ENCODE measurements around the gene KRT79. TPM values are rescaled to one million over a fixed set of nuclear protein-coding genes. Genes with fewer than 3 reads are reported as not detected.

KRT79 gene
- total and polyA plus RNA-seq, 9 of the 15 experiments (the other 6 are each of a cell fraction or from before 2014, with no cell fraction given) = 0.03 to 2.3 (median 0.23) TPM; not detected in 2

- BruUV-seq (replicated peaks) = no TSS peak
- no peak overlapping the region for H2AFZ ChIP-seq (ENCODE audit: low read depth, low read length)
- H3K9me3 ChIP-seq (replicated peaks; ENCODE audit: control insufficient read depth, insufficient read depth, low read depth, low read length) = no peaks in the 10 kb centered on the region
- H3K4me2 ChIP-seq (ENCODE audit: insufficient read depth, low read length) = no peak overlapping the region
- no peak overlapping the region for H3K4me3 ChIP-seq
- FAIRE-seq (no peak), ATAC-seq (no peak), DNase-seq (ENCODE audit: extremely low read depth in 1 of 4, low spot score in 3 of 4) (no peak)
- no peak overlapping the region for H3K9ac ChIP-seq (ENCODE audit: insufficient read depth in 1 of 2, low read depth in 2 of 2, low read length in 2 of 2)
- POLR2A ChIA-PET = interaction anchor here (1.1 kb wide), 1 partner anchor 189 kb away, joined by 4 read pairs; no protein-coding TSS in a partner anchor
- peaks cover 23 to 50% of the 10 kb centered on the region in 2 experiments for H3K27me3 ChIP-seq (ENCODE audit: control insufficient read depth in 2 of 2, insufficient read depth in 2 of 2, low read length in 2 of 2)
- H4K20me1 ChIP-seq (replicated peaks; ENCODE audit: control insufficient read depth, insufficient read depth, low read length) = 0 out of 2 replicates have a peak, but pooled peaks cover 13% of the 10 kb centered on the region
- intact Hi-C loops (cut with micrococcal nuclease) = no loop called here
- WGBS (ENCODE audit: insufficient coverage, low coverage, missing lambda C conversion rate) = 19% methylated on average over 16 of the region's 20 CpGs
- CTCF ChIA-PET (ENCODE audit: low intra/inter-chr PET ratio) = no interaction called here
- TF ChIP-seq POU5F1 (IDR thresholded peaks at IDR 0.05; ENCODE audit: borderline replicate concordance, low read depth, low read length, partially characterized antibody) (no peak), SPI1 (IDR thresholded peaks at IDR 0.05; ENCODE audit: borderline replicate concordance, low read depth, low read length) (0 out of 2 replicates have a peak, but pooled peaks have one; percentile 8)
- peaks cover 13% of the 10 kb centered on the region in 2 experiments; a peak in 3 of 5 replicates for H3K4me1 ChIP-seq (replicated peaks in 1 of 2; ENCODE audit: control insufficient read depth in 2 of 2, insufficient read depth in 2 of 2, low read length in 2 of 2)
- in situ Hi-C loops (cut with MboI) = no loop called here
- no peaks in the 10 kb centered on the region for H3K36me3 ChIP-seq (ENCODE audit: control insufficient read depth, insufficient read depth, low read length)
- no peaks in the 10 kb centered on the region for H3K9me1 ChIP-seq (ENCODE audit: control insufficient read depth, insufficient read depth, low read length)
- no peak overlapping the region for H3K27ac ChIP-seq (ENCODE audit: extremely low read depth, low read depth, low read length)
- no peaks in the 10 kb centered on the region for H3K79me2 ChIP-seq (ENCODE audit: control insufficient read depth, insufficient read depth, low read length)
Measured at GRCh38 chr12:52832985-52833905, 866 bp downstream of the KRT79 start.

GRCh38 chr12:52832451-52832850 is 1.7 kb downstream of the KRT79 start:
- Histone ChIP-seq H4K20me1 (replicated peaks; ENCODE audit: control insufficient read depth, insufficient read depth, low read length) (0 out of 2 replicates have a peak, but pooled peaks cover 13% of the 10 kb centered on the region), H3K4me1 (replicated peaks in 1 of 2; ENCODE audit: control insufficient read depth in 2 of 2, insufficient read depth in 2 of 2, low read length in 2 of 2) (peaks cover 13% of the 10 kb centered on the region in 2 experiments; a peak in 3 of 5 replicates), H3K27me3 (ENCODE audit: control insufficient read depth in 2 of 2, insufficient read depth in 2 of 2, low read length in 2 of 2) (peaks cover 24 to 48% of the 10 kb centered on the region in 2 experiments), H3K4me3 (no peak overlapping the region), H3K36me3 (ENCODE audit: control insufficient read depth, insufficient read depth, low read length) (no peaks in the 10 kb centered on the region), H3K9me1 (ENCODE audit: control insufficient read depth, insufficient read depth, low read length) (no peaks in the 10 kb centered on the region), H2AFZ (ENCODE audit: low read depth, low read length) (no peak overlapping the region), H3K9me3 (replicated peaks; ENCODE audit: control insufficient read depth, insufficient read depth, low read depth, low read length) (no peaks in the 10 kb centered on the region), H3K27ac (ENCODE audit: extremely low read depth, low read depth, low read length) (no peak overlapping the region), H3K4me2 (ENCODE audit: insufficient read depth, low read length) (no peak overlapping the region), H3K9ac (ENCODE audit: insufficient read depth in 1 of 2, low read depth in 2 of 2, low read length in 2 of 2) (no peak overlapping the region), H3K79me2 (ENCODE audit: control insufficient read depth, insufficient read depth, low read length) (no peaks in the 10 kb centered on the region)
- DNase-seq (ENCODE audit: extremely low read depth in 1 of 4, low spot score in 3 of 4) = no peak
- no peak for TF ChIP-seq SAFB2 (IDR thresholded peaks at IDR 0.05; ENCODE audit: borderline replicate concordance, low read depth, low read length, severe bottlenecking)
- no peak for TF ChIP-seq CCNT2 (IDR thresholded peaks at IDR 0.05; ENCODE audit: borderline replicate concordance, extremely low read depth, insufficient read length, low read depth, low read length)
- 0 out of 4 replicates have a peak, but pooled peaks of 1 of the 2 experiments have one; percentile 12 for TF ChIP-seq KDM1A (IDR thresholded peaks at IDR 0.05)
- no peak for TF ChIP-seq RCOR1 (IDR thresholded peaks at IDR 0.05; ENCODE audit: borderline replicate concordance in 1 of 2, low read depth in 2 of 2, low read length in 2 of 2)
- no peak for TF ChIP-seq TCF7 (IDR thresholded peaks at IDR 0.05; ENCODE audit: borderline replicate concordance)
- no peak for TF ChIP-seq RBM22 (IDR thresholded peaks at IDR 0.05; ENCODE audit: low read depth, low read length, poor library complexity, severe bottlenecking)
- intact Hi-C loops (cut with micrococcal nuclease) (no loop called here), in situ Hi-C loops (cut with MboI) (no loop called here)
- no TSS peak for BruUV-seq (replicated peaks)
- CTCF ChIA-PET (ENCODE audit: low intra/inter-chr PET ratio) = no interaction called here
- ATAC-seq = no peak
- POLR2A ChIA-PET = interaction anchor here (1.1 to 1.3 kb wide), 2 partner anchors 9 to 188 kb away, joined by 3 to 4 read pairs; no protein-coding TSS in a partner anchor
- 0% methylated on average over 3 of the region's 3 CpGs for WGBS (ENCODE audit: insufficient coverage, low coverage, missing lambda C conversion rate)
- FAIRE-seq = no peak

Data from K562 (cell line).